Stimulated activated CD8-positive, alpha-beta memory T cell treated with anti-CD3 and anti-CD28 coated beads, Interleukin-4, amount 100 ng/mL, for 4 hours (primary cell): ENCODE data around the gene FBXW4.

Experiments
- DNase-seq, 2 donors: peaks; one replicate each; pipeline ENCODE4 v3.0.0-alpha.2; 2020; ENCODE audit warnings: low read depth in 2 of 2, low spot score in 1 of 2

The FBXW4 gene

GRCh38 chr10:101569323-101569621 is 125.7 kb downstream of the FBXW4 start:
- no peak for DNase-seq

- no peak for DNase-seq
Observed at GRCh38 chr10:101568054-101568745, 126.8 kb downstream of the FBXW4 start.

- no peak for DNase-seq
Observed at GRCh38 chr10:101567165-101568006, 127.6 kb downstream of the FBXW4 start.

- no peak for DNase-seq
Observed at GRCh38 chr10:101566333-101567164, 128.4 kb downstream of the FBXW4 start.

DNA sequence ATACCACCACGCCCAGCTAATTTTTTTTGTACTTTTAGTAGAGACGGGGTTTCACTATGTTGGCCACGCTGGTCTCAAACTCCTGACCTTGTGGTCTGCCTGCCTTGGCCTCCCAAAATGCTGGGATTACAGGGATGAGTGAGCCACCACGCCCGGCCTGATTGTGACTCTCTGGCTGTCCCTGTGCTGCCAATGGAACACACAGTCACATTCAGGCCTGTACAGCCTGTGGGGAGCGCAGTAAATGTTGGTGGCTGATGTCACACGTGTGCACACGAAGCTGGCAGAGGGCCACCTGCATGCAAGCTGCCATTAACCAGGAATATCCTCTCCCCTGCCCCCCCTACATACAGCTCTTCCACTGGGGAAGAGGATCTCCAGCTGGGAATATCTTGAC is 129.0 kb downstream of the FBXW4 start:
- DNase-seq: no peak

DNA sequence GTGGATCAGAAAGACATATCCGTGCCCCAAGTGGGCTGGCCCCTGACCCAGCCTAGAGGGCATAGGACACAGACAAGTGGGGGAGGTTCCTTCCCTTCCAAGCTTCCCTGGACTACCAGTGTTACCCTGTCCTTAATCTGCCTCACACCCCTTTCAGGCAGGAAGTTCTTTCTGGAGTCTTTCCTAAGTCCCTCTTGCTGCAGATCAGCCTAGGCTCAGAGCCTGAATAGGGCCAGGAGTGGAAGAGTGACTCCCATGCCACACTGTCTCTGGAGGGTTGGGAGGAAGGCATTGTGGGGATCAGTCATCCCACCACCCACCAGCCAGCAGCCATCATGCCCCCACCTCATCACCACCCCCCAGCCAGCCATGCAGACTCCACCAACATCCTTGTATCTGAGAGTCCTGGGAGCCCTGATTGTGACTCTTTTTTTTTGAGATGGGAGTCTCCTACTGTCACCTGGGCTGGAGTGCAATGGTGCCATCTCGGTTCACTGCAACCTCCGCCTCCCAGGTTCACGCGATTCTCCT is 129.5 kb downstream of the FBXW4 start:
- no peak for DNase-seq

DNA sequence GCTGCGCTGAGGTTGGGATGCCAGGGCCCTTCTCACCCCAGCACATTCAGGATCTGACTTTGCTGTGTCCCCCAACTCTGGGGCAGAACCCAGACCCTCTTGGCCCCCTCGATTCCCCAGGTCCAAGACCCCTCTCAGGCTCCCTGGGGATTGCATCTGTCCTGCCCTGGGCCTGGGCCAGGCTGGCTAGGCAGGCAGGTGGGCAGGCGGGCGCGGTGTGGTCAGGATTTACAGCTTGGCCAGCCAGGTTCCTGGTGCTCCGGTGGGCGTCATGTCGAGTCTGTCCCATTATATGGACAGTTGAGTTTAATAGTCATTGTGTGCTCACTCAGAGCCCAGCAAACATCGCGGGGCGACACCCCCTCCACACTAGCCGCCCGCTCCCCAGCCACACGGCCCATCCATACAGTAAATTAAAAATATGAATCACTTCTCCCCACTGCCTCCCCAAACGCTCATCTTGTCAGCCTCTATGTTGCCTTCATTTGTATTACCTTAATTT is 130.4 kb downstream of the FBXW4 start:
- no peak for DNase-seq

DNA sequence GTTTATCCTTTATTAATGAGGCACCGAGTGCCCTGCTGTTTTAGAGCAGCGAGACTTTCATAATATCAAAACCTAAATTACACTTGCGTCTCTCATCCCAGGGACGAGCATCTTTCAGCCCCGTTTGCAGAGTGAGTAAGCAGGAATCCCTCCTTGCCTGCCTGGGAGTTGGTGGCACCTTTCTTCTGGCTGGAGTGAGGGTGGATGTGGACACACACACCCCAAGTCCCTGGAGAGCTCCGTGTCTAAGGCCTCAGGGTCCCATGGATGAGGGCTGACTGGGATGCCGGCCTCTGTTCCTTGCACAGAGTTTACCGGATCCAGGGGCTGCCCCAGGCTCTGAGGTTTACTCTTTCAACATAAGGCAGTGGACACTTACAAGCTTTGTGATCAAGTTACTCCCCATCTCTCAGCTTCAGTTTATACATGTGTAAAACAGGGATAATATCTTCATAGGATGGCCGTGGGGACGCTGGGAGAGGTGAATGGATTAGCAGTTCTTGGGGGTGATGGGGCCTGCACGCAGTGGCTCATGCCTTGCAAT is 131.4 kb downstream of the FBXW4 start:
- DNase-seq: no peak

DNA sequence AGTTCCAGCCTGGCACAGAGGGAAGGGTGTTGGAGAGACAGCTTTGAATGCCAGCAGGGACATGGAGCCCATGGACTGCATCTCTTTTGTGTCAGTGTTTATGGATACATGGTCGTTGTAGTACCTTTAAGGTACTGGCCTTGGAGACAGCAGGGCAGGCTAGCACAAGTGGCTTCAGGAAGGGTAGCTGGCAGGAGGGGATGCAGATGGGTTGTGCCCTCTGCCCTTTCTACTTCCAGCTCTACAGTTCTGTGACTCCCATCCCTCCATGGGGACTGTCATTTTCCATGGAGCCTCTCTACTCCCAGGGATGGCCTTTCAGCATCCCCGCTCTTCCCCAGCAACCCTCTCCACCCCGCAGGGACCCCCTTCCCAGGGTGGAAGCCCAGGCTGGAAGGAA is 132.0 kb downstream of the FBXW4 start:
- no peak for DNase-seq

DNA sequence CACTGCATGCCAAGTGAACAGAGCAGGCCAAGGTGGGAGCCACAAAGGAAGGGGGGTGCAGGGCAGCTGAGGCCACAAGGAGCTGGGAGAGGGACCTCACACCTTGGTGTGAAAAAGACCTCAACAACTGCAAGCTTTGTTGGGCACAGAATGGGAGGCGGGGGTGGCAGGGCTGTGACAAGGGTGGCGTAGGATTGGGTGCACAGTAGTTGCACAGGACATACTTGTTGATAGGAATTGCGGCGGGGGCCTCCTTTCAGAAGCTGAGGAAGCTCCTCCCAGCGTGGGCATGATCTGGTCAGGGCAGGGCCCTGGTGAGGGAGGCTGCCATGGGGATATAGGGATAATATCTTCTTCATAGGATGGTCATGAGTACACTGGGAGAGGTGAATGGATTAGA is 132.7 kb downstream of the FBXW4 start:
- DNase-seq: no peak

- no peak for DNase-seq
Observed at GRCh38 chr10:101561068-101561915, 133.7 kb downstream of the FBXW4 start.
